K562 (cell line): ENCODE data around the gene ALDOC.

Experiments
- BCL6 ChIP-seq: fragments of 250-450 bp; sonication (Bioruptor Pico); IDR thresholded peaks from 2 replicates; pipeline ENCODE4 v1.4.0; 2020
- EZH2 ChIP-seq: IDR thresholded peaks from 2 replicates; pipeline ENCODE4 v1.6.1; 2012; ENCODE audit warnings: low read depth, mild to moderate bottlenecking, inconsistent platforms, low read length, borderline replicate concordance
- FOSL1 ChIP-seq: fragments of 200-800 bp; sonication (Bioruptor generic); conservative IDR thresholded peaks from 2 replicates; pipeline ENCODE4 v1.6.1; 2016; ENCODE audit warnings: missing genetic modification characterization, missing compliant biosample characterization
- HDGF ChIP-seq: fragments of 450-650 bp; IDR thresholded peaks from 2 replicates; pipeline ENCODE4 v1.6.1; 2016
- MAX ChIP-seq: sonication (generic); formaldehyde crosslinking; IDR thresholded peaks from 2 replicates; pipeline ENCODE4 v1.9.0; 2022; ENCODE audit warnings: mild to moderate bottlenecking, missing genetic modification reagents
- SMAD1 ChIP-seq: fragments of 150-350 bp; IDR thresholded peaks from 2 replicates; pipeline ENCODE4 v1.6.1; 2014; ENCODE audit warnings: low read length, low read depth; ENCODE audit not compliant: partially characterized antibody
- SP1 ChIP-seq: sonication (generic); formaldehyde crosslinking; IDR thresholded peaks from 2 replicates; pipeline ENCODE4 v1.8.1; 2022; ENCODE audit warnings: mild to moderate bottlenecking, missing genetic modification reagents
- TBP ChIP-seq: optimal IDR thresholded peaks from 2 replicates; pipeline ENCODE3; 2011; ENCODE audit warnings: low read depth, low read length, improper control_type of control experiment
- ZNF184 ChIP-seq: sonication (generic); formaldehyde crosslinking; IDR thresholded peaks from 2 replicates; pipeline ENCODE4 v1.5.0; 2020; ENCODE audit warnings: missing genetic modification reagents

DNA sequence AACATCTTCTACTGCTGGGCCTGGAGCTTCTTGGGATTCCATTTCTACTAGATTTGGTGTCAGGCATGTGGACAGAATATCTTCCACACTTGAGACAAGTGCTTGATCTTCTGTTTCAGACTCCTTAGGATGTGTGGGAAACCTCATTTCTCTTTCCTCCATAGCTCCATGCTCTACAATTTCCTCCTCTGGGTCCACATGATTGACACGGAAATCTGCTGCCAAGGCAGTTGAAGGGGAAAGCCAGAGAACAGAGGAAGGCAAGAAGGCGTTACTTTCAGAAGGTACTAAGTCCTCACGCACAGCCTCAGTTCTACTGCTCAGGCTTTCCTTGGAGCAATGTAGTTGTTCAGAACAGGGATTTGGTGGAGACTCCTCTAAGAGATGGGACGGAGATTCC, 15.6 kb upstream of the ALDOC start:
- TF ChIP-seq ZNF184 (CRISPR knock-in tag) (no peak), HDGF (no peak), SMAD1 (no peak), EZH2 (no peak), BCL6 (CRISPR knock-in tag) (no peak), FOSL1 (tag) (no peak), SP1 (CRISPR knock-in tag) (no peak), TBP (no peak), MAX (no peak)
